GM23338 (cell line): ENCODE results near the gene LMO1.

Experiments
- JUNB ChIP-seq: IDR thresholded peaks from one replicate; pipeline ENCODE4 v1.6.1; 2016; ENCODE audit warnings: antibody characterized with exemption; ENCODE audit not compliant: unreplicated experiment
- TF ChIP-seq, protein P1 (sequence below), 2 experiments: fragments of 200-600 bp in 1 of 2; sonication (generic) in 1 of 2; conservative IDR thresholded peaks; 2 replicates each; pipeline versions ENCODE4 v1.5.1 to v1.6.1; 2016 to 2017; ENCODE audit warnings: antibody characterized with exemption in 2 of 2, low read depth in 2 of 2, mild to moderate bottlenecking in 2 of 2, moderate library complexity in 1 of 2

DNA sequence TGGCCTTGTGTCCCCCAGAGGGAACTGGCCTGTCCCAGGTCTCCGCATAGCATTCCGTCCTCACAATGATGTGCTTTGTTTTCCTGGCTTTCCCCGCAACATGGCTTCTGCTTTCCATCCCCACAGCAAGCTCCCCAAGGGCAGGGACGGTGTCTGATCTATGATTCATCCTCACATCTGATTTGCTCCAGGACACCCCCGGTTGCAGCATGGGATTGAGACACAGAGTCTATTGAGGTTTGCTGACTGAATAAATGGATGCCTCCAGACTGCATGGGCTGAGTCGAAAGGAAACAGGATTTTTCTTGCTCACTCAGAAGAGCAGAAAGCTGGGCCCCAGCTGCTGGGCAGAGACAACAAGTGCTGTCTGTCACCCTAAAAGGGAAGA, 40.2 kb downstream of the LMO1 start:
- no peak for TF ChIP-seq JUNB
- TF ChIP-seq, protein P1, sequence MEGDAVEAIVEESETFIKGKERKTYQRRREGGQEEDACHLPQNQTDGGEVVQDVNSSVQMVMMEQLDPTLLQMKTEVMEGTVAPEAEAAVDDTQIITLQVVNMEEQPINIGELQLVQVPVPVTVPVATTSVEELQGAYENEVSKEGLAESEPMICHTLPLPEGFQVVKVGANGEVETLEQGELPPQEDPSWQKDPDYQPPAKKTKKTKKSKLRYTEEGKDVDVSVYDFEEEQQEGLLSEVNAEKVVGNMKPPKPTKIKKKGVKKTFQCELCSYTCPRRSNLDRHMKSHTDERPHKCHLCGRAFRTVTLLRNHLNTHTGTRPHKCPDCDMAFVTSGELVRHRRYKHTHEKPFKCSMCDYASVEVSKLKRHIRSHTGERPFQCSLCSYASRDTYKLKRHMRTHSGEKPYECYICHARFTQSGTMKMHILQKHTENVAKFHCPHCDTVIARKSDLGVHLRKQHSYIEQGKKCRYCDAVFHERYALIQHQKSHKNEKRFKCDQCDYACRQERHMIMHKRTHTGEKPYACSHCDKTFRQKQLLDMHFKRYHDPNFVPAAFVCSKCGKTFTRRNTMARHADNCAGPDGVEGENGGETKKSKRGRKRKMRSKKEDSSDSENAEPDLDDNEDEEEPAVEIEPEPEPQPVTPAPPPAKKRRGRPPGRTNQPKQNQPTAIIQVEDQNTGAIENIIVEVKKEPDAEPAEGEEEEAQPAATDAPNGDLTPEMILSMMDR (conservative IDR thresholded peaks at IDR 0.05; ENCODE audit: low read depth in 2 of 2): no peak
